NB4 (cell line): ENCODE measurements around the gene KLF7.

Experiments used
- DNase-seq: peaks from one replicate; pipeline ENCODE4 v3.0.0; 2010; ENCODE audit warnings: low read depth
- H3K4me3 ChIP-seq: one replicate; pipeline ENCODE4 v1.5.1; 2011; ENCODE audit warnings: mild to moderate bottlenecking, low read depth, low read length, moderate library complexity
- CTCF ChIP-seq: IDR thresholded peaks from one replicate; pipeline ENCODE4 v1.5.1; 2012; ENCODE audit warnings: low read depth, low read length
- MAX ChIP-seq: IDR thresholded peaks from 2 replicates; pipeline ENCODE4 v1.6.1; 2011; ENCODE audit warnings: low read depth, low read length
- MYC ChIP-seq: IDR thresholded peaks from 2 replicates; pipeline ENCODE4 v1.6.1; 2011; ENCODE audit warnings: low read depth, low read length
- POLR2A ChIP-seq: IDR thresholded peaks from 2 replicates; pipeline ENCODE4 v1.6.1; 2011; ENCODE audit warnings: mild to moderate bottlenecking; ENCODE audit not compliant: insufficient read length; ENCODE audit errors: extremely low read depth

The KLF7 gene

GRCh38 chr2:207180741-207181140 is 15.0 kb upstream of the KLF7 start:
- no peak overlapping the region for H3K4me3 ChIP-seq
- no peak for TF ChIP-seq MAX
- no peak for TF ChIP-seq POLR2A
- TF ChIP-seq MYC: no peak
- no peak for TF ChIP-seq CTCF
- no peak for DNase-seq

- no peak for DNase-seq
- TF ChIP-seq CTCF (no peak), MYC (no peak), MAX (no peak), POLR2A (no peak)
- H3K4me3 ChIP-seq: no peak overlapping the region
Measured at GRCh38 chr2:207176247-207176646, 10.5 kb upstream of the KLF7 start.

DNA sequence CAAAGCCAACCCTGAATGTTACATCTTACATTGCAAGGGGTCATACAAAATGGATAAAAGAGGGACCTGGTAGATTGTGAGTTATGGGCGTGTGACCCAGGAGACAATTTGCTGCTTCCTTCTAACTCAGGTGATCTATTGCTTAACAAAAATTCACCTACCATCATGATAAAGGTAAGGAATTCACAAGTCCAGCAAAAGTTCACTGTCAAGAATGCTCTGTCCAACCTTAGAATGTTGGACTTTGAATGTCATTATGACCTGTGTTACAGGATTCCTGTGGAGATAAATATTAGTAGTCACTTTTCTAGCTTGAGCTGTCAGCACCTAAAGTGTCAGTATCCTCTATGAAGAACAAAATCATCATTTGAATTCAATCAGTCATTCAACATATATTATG is 7.9 kb upstream of the KLF7 start:
- DNase-seq: no peak
- no peak for TF ChIP-seq MYC
- TF ChIP-seq POLR2A: no peak
- TF ChIP-seq CTCF: no peak
- no peak overlapping the region for H3K4me3 ChIP-seq

GRCh38 chr2:207167099-207167923 is 1.6 kb upstream of the KLF7 start:
- peak; percentile 93 for DNase-seq
- TF ChIP-seq MYC (no peak), MAX (0 out of 2 replicates have a peak, but pooled peaks have one; percentile 15)
- peak overlapping the region; percentile 58 for H3K4me3 ChIP-seq

DNA sequence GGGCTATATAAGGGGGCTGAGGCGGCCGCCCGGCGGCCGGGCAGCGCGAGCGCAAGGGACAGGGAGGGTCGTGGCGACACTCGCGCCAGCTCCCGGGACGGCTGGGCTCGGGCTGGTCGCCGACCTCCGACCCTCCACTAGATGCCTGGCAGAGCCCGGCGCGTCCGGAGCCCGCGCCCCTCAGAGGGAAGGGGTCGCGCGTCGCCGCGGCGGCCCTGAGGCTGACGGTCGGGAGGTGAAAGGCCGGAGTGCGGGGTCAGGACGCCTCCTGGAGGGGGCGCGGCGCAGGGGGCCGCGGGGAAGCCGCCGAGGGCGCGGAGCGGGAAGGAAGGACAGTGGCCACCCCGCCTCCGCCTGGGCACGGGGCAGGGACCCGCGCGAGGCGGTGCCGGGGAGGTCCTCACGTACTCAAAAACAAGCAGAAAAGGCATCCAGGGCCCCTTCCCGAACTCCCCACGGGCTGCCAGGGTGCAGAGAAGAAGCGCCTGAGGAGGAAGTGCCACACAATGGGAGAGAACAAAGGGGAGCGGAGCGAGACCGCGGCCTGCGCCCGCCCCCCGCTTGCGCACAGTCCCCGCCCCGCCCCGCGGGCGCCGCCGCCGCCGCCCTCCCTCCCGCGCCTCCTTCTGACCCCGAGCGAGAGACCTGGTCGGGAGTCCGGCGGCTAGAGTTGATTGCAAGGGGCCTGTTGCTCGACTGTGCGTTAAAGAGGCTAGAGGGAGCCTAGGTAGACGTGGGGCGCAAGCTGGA is 776 bp upstream of the KLF7 start:
- peak; percentile 87 for DNase-seq

More for the DNA sequence above, 776 bp upstream of the KLF7 start:
- peak overlapping the region; percentile 59 for H3K4me3 ChIP-seq
- TF ChIP-seq CTCF (no peak), MYC (peak; percentile 23; the same call in 1 of the 2 replicates), MAX (no peak), POLR2A (peak; percentile 72)
